Panc1 (cell line): ENCODE measurements around the gene THSD7A. TPM values are rescaled to one million over a fixed set of nuclear protein-coding genes. Genes with fewer than 3 reads are reported as not detected.

Source experiments
- ATAC-seq: fragments of 200-7000 bp; cut with Tn5 transposase; 2 replicates; pipeline ENCODE4 v1.9.1; 2020; ENCODE audit warnings: mild to moderate bottlenecking, moderate library complexity
- BruUV-seq: library from RNA; stranded (reverse); fragments of 400-500 nt; replicated peaks from 2 replicates; lab custom pipeline; 2021; lab: Mats Ljungman, UMichigan
- CTCF ChIA-PET: fragments of 300-600 bp; sonication (Branson Sonifier 250); formaldehyde crosslinking; loops from one replicate; lab custom pipeline; 2022; ENCODE audit warnings: antibody characterized with exemption; lab: Charles Lee
- POLR2A ChIA-PET: fragments of 300-600 bp; sonication (Branson Sonifier 250); formaldehyde crosslinking; loops from one replicate; lab custom pipeline; 2022; ENCODE audit warnings: antibody characterized with exemption; lab: Charles Lee
- DNase-seq: peaks from one replicate; pipeline ENCODE4 v3.0.0-alpha.2; 2010; ENCODE audit warnings: low read depth, low spot score
- H3K27ac ChIP-seq: 2 replicates; pipeline ENCODE4 v1.5.1; 2011; ENCODE audit warnings: mild to moderate bottlenecking, low read length, inconsistent platforms
- H3K27me3 ChIP-seq: fragments of 200-500 bp; sonication (Bioruptor generic); 2 replicates; pipeline ENCODE4 v1.6.0; 2014; ENCODE audit warnings: low read length, inconsistent platforms; ENCODE audit not compliant: control insufficient read depth, insufficient read depth
- H3K36me3 ChIP-seq: fragments of 200-500 bp; sonication (Bioruptor generic); 2 replicates; pipeline ENCODE4 v1.5.1; 2014; ENCODE audit warnings: inconsistent platforms, mild to moderate bottlenecking, low read length, moderate library complexity; ENCODE audit not compliant: control insufficient read depth, insufficient read depth
- H3K4me1 ChIP-seq: 2 replicates; pipeline ENCODE4 v1.5.1; 2011; ENCODE audit warnings: inconsistent platforms, mild to moderate bottlenecking, low read length, moderate library complexity; ENCODE audit not compliant: control insufficient read depth, insufficient read depth
- H3K4me3 ChIP-seq, 2 experiments: 2 replicates each; pipeline ENCODE4 v1.5.1; 2011 to 2012; ENCODE audit warnings: low read depth in 2 of 2, low read length in 2 of 2, mild to moderate bottlenecking in 2 of 2, inconsistent platforms in 1 of 2, moderate library complexity in 1 of 2
- H3K9me3 ChIP-seq: fragments of 200-500 bp; sonication (Bioruptor generic); 2 replicates; pipeline ENCODE4 v1.5.1; 2014; ENCODE audit warnings: low read depth, mild to moderate bottlenecking, inconsistent platforms, low read length, moderate library complexity; ENCODE audit not compliant: control insufficient read depth, insufficient read depth
- CTCF ChIP-seq: fragments of 450-650 bp; IDR thresholded peaks from 2 replicates; pipeline ENCODE4 v1.5.1; 2017; ENCODE audit warnings: mild to moderate bottlenecking
- POLR2AphosphoS5 ChIP-seq: IDR thresholded peaks from 2 replicates; pipeline ENCODE4 v1.6.1; 2012; ENCODE audit warnings: mild to moderate bottlenecking, low read depth, low read length, moderate library complexity
- SIN3A ChIP-seq: IDR thresholded peaks from 2 replicates; pipeline ENCODE4 v1.6.1; 2012; ENCODE audit warnings: low read depth, mild to moderate bottlenecking, low read length, moderate library complexity, borderline replicate concordance; ENCODE audit not compliant: insufficient read depth
- TCF7L2 ChIP-seq: IDR thresholded peaks from 2 replicates; pipeline ENCODE4 v1.6.1; 2011; ENCODE audit warnings: mild to moderate bottlenecking, low read depth, low read length, inconsistent platforms
- in situ Hi-C: cut with HindIII; loops from 2 replicates; pipeline ENCODE4 v1.10.0; 2016; ENCODE audit warnings: low sequenced_read_pairs, low pct_unique_long_range_greater_than_20kb
- intact Hi-C: fragments of 100-400 bp; cut with micrococcal nuclease; formaldehyde crosslinking; loops from one replicate; pipeline ENCODE4 v1.10.0; 2022; ENCODE audit not compliant: unreplicated experiment
- total RNA-seq: library from RNA; stranded (reverse); gene quantifications from one replicate; pipeline ENCODE4 v1.2.1, GENCODE V29; 2021; ENCODE audit not compliant: unreplicated experiment
- TF ChIP-seq, protein P1 (sequence below), 2 experiments: IDR thresholded peaks; 2 replicates each; pipeline ENCODE4 v1.6.1; 2011 to 2012; ENCODE audit warnings: low read depth in 2 of 2, control low read depth in 1 of 2, low read length in 1 of 2, mild to moderate bottlenecking in 1 of 2, moderate library complexity in 1 of 2; ENCODE audit not compliant: insufficient read depth in 1 of 2

The THSD7A gene
- total RNA-seq, 1 experiment from 2014 or later, result 38.6 TPM

DNA sequence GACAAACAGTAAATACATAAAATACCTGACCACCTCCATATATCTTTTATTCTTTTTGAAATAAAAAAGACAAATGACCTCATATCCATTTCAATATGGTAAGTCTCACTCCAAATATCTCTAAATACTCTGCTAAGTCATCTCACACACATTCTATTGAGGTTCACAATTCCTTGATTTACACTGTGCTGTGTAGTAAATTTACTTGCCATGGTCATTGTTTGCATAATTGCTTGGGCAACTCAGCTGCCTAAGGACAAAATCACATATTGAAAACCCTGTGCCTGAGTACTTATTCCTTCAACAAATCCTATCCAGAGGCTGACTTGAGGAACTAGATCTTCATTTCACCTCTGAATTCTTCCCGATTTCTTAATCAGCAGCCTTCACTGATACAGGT, 176.4 kb downstream of the THSD7A start:
- ATAC-seq (no peak), DNase-seq (no peak)
- ChIA-PET POLR2A (no interaction called here), CTCF (no interaction called here)
- Histone ChIP-seq H3K9me3 (no peaks in the 10 kb centered on the region), H3K4me3 (no peak overlapping the region), H3K4me1 (no peaks in the 10 kb centered on the region), H3K27me3 (no peaks in the 10 kb centered on the region), H3K36me3 (no peaks in the 10 kb centered on the region), H3K27ac (no peak overlapping the region)
- no peak for TF ChIP-seq SIN3A
- TF ChIP-seq, protein P1, sequence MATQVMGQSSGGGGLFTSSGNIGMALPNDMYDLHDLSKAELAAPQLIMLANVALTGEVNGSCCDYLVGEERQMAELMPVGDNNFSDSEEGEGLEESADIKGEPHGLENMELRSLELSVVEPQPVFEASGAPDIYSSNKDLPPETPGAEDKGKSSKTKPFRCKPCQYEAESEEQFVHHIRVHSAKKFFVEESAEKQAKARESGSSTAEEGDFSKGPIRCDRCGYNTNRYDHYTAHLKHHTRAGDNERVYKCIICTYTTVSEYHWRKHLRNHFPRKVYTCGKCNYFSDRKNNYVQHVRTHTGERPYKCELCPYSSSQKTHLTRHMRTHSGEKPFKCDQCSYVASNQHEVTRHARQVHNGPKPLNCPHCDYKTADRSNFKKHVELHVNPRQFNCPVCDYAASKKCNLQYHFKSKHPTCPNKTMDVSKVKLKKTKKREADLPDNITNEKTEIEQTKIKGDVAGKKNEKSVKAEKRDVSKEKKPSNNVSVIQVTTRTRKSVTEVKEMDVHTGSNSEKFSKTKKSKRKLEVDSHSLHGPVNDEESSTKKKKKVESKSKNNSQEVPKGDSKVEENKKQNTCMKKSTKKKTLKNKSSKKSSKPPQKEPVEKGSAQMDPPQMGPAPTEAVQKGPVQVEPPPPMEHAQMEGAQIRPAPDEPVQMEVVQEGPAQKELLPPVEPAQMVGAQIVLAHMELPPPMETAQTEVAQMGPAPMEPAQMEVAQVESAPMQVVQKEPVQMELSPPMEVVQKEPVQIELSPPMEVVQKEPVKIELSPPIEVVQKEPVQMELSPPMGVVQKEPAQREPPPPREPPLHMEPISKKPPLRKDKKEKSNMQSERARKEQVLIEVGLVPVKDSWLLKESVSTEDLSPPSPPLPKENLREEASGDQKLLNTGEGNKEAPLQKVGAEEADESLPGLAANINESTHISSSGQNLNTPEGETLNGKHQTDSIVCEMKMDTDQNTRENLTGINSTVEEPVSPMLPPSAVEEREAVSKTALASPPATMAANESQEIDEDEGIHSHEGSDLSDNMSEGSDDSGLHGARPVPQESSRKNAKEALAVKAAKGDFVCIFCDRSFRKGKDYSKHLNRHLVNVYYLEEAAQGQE (IDR thresholded peaks at IDR 0.05; ENCODE audit: insufficient read depth in 1 of 2, low read depth in 2 of 2, low read length in 1 of 2), result no peak
- no peak for TF ChIP-seq POLR2AphosphoS5
- no peak for TF ChIP-seq TCF7L2
- TF ChIP-seq CTCF, result no peak
- no TSS peak for BruUV-seq
- in situ Hi-C loops, result no loop called here
- intact Hi-C loops, result no loop called here

GRCh38 chr7:11655163-11655562, 176.8 kb downstream of the THSD7A start:
- POLR2A ChIA-PET, result no interaction called here
- DNase-seq (no peak), ATAC-seq (no peak)
- H3K27me3 ChIP-seq, result no peaks in the 10 kb centered on the region
- H3K36me3 ChIP-seq, result no peaks in the 10 kb centered on the region
- no peak overlapping the region for H3K27ac ChIP-seq
- no peak overlapping the region for H3K4me3 ChIP-seq
- intact Hi-C loops (no loop called here), in situ Hi-C loops (no loop called here)
- H3K4me1 ChIP-seq, result no peaks in the 10 kb centered on the region
- H3K9me3 ChIP-seq, result no peaks in the 10 kb centered on the region
- CTCF ChIA-PET, result no interaction called here
- TF ChIP-seq, protein P1 (IDR thresholded peaks at IDR 0.05; ENCODE audit: insufficient read depth in 1 of 2, low read depth in 2 of 2, low read length in 1 of 2), result no peak
- TF ChIP-seq CTCF, result no peak
- no peak for TF ChIP-seq SIN3A
- no peak for TF ChIP-seq POLR2AphosphoS5
- BruUV-seq, result no TSS peak
